EH (cell line): ENCODE results near the gene ZNF532.
"Not testable (repeated sequence)": the region's sequence is repeated elsewhere in the genome, so short reads cannot be mapped to it uniquely, and the experiment has no call there.

Experiments used
- DNase-seq: peaks from one replicate; pipeline ENCODE4 v3.0.0-alpha.2; 2015; ENCODE audit warnings: low read depth

Gene ZNF532

GRCh38 chr18:58864146-58865032 lies at the start of gene ZNF532:
ZNF532 (plus strand) TSS chr18:58864877. CDS start in a region left out here.
- peak; percentile 75 for DNase-seq

- DNase-seq = no peak
These were observed 45.6 kb upstream of the ZNF532 start for GRCh38 chr18:58819051-58819450.

GRCh38 chr18:58820251-58820650 lies 44.4 kb upstream of the ZNF532 start:
- no peak for DNase-seq

GRCh38 chr18:58822944-58823343 lies 41.7 kb upstream of the ZNF532 start:
- DNase-seq = no peak

GRCh38 chr18:58823412-58823811 lies 41.3 kb upstream of the ZNF532 start:
- DNase-seq = no peak

GRCh38 chr18:58826926-58827325 lies 37.8 kb upstream of the ZNF532 start:
- not testable (repeated sequence) for DNase-seq

- no peak for DNase-seq
These were observed 37.2 kb upstream of the ZNF532 start for GRCh38 chr18:58827428-58827827.

GRCh38 chr18:58827886-58828285 lies 36.8 kb upstream of the ZNF532 start:
- no peak for DNase-seq

- no peak for DNase-seq
These were observed 36.1 kb upstream of the ZNF532 start for GRCh38 chr18:58828399-58829121.

GRCh38 chr18:58829263-58829662 lies 35.4 kb upstream of the ZNF532 start:
- peak; percentile 47 for DNase-seq

- not testable (repeated sequence) for DNase-seq
These were observed 34.8 kb upstream of the ZNF532 start for GRCh38 chr18:58829886-58830285.

GRCh38 chr18:58831606-58832005 lies 33.1 kb upstream of the ZNF532 start:
- DNase-seq = peak; percentile 52

- no peak for DNase-seq
These were observed 26.4 kb upstream of the ZNF532 start for GRCh38 chr18:58838165-58838860.

GRCh38 chr18:58838946-58839345 lies 25.7 kb upstream of the ZNF532 start:
- DNase-seq = no peak

- no peak for DNase-seq
These were observed 21.5 kb upstream of the ZNF532 start for GRCh38 chr18:58842978-58843687.

- DNase-seq = no peak
These were observed 21.0 kb upstream of the ZNF532 start for GRCh38 chr18:58843688-58844035.

GRCh38 chr18:58844871-58845270 lies 19.8 kb upstream of the ZNF532 start:
- peak; percentile 53 for DNase-seq

GRCh38 chr18:58845928-58846724 lies 18.6 kb upstream of the ZNF532 start:
- no peak for DNase-seq

GRCh38 chr18:58847383-58848071 lies 17.1 kb upstream of the ZNF532 start:
- DNase-seq = no peak

- DNase-seq = peak; percentile 89
These were observed 16.0 kb upstream of the ZNF532 start for GRCh38 chr18:58848685-58849084.
